GM21526 (cell line): ENCODE data around the gene R3HDM4.
"Not testable (repeated sequence)": the region's sequence is repeated elsewhere in the genome, so short reads cannot be mapped to it uniquely, and the experiment has no call there.

Source experiments
- ATAC-seq: cut with Tn5 transposase; IDR thresholded peaks from one replicate; pipeline ENCODE4 v1.9.1; 2021; ENCODE audit warnings: moderate library complexity; ENCODE audit not compliant: unreplicated experiment, low FRiP score

R3HDM4 gene

DNA sequence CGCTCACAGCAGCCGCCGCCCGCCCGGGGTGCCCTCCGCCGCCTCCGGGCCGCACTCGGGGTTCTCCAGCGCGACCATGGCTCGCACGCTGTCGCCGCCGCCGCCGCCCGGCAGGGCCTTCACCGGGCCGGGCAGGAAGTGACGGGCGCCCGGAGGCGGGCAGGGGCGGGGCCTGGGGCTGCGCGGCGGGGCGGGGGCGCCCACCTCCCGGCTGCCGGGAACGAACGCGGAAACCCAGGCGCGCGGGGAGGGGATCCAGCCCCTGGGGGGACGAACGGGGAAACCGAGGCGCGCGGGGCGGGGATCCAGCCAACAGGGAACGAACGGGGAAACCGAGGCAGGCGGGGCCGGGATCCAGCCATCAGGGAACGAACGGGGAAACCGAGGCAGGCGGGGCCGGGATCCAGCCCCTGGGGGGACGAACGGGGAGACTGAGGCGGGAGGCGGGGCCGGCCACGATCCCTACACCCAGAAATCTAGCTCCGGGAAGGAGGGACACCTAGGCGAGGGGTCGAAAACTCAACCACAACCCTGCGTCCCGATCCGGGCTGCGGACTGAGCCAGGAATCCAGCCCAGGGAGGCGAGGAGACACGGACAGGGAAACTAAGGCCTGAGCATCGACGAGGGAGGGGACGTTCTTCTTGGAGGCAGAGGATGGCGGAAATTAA, at the start of gene R3HDM4:
Gene R3HDM4 (minus strand): TSS at position 140 of the 669 bp plus-strand sequence. CDS start 62 bp downstream, at position 78.
- ATAC-seq: peak; percentile 49

DNA sequence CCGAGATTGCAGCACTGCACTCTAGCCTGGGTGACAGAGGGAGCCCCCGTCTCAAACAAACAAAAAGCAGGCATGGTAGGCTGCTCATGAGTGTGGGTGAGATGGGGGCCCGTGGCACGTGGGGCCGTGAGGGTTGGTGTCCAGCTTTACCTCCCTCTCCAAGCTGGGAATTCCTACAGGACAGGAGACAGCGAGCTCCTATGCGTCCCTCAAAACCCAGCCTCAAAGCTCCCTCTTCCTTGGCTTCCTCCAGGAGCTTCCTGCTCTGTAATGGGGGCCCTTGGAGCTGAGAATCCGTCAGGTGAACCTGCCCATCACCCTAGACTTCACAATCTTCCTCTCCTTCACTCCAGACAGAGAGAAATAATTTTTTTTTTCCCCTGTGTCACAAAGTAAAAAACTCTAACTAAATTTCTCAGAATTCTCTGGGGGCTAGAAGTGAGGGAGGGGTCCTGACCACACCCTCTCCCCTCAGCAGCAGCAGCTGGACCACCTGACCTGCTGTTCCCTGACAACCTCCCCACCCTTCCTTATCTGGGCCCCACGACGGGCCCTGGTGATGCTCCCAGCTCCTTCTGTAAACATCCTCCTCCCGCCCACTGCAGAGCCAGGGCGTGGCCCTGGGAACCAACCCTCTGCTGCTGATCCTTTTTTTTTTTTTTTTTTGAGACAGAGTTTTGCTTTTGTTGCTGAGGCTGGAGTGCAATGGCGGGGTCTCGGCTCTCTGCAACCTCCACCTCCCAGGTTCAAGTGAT, 49.0 kb upstream of the R3HDM4 start:
- ATAC-seq: no peak

GRCh38 chr19:960601-960938, 47.6 kb upstream of the R3HDM4 start:
- ATAC-seq: no peak

DNA sequence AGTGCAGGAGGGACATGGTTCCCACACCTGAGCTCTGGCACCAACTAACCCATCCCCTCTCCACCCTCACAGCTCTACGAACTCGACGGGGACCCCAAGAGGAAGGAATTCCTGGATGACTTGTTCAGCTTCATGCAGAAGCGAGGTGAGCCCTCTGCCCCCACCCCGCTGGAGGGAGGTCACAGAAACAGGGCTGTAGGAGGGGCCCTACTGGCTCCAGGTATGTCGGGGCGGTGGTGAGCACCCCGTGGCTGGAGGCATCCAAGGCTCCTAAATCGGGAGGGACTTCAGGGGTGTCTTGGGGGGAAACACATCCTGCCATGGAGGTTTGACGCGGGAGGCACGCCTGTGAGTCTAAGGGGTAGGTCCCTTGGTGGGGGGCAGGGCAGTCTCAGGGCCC, 47.0 kb upstream of the R3HDM4 start:
- no peak for ATAC-seq

DNA sequence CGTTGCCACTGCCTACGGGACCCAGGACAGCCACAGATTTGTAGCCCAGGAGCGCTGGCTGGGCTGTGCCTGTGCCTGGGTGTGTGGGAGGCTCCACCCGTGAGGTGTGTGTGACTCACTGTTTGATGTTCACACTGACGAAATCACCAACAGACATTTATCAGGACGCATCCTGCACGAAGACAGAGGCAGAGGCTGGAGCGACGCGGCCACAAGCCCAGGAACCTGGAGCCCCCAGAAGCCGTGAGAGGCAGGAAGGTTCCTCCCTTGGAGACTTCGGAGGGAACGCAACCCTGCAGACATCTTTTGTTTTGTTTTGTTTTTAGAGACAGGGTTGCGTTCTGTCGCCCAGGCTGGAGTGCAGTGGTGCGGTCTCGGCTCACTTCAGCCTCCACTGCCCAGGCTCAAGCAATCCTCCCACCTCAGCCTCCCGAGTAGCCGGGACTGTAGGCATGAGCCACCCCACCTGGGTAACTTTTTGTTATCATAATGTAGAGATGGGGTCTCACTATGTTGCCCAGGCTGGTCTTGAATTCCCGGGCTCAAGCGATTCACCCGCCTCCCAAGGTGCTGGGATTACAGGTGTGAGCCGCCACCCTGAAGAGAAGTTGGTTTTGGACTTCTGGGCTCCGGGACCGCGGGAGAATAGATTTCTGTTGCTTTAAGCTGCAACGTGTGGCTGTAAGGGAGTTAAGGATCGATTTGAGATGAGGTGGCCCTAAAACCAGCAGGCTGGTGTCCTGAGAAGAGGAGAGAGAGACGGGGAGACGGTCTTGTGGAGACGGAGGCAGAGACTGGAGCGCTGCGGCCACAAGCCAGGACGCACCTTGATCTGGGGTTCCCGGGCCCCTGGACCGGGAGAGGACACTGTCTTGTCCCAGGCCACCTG, 46.2 kb upstream of the R3HDM4 start:
- no peak for ATAC-seq

- not testable (repeated sequence) for ATAC-seq
Measured at GRCh38 chr19:957578-957977, 44.6 kb upstream of the R3HDM4 start.

DNA sequence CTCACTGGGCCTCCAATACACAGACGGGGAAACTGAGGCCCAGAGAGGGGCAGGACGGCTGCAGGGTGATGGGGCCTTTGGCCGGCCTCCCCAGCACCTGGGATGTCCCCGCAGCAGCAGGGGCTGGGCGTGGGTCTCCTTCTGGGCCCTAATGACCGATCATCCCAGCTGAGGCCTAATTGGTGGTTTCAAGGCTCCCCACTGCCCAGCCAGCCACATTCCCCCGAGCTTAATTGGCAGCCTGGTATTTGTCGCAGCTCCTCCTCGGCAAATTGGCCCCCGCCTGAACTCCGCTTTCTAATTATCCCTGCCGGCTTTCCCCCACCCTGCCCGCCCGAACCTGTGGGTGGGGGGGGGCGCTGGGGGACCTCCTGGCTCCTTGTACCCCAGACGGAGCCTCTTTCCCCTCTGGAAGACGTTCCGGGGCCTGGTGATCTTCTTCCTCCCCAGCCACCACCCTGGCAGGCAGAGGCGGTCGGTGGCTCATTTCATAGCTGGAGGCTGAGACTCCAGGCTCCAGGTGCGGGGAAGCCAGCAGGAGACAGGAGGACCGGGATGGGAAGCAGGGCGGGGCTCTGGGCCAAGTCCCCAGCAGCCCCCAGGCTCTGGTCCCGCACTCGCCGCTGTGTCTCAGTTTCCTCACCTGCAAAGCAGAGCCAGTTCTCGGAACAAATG, 43.9 kb upstream of the R3HDM4 start:
- no peak for ATAC-seq

DNA sequence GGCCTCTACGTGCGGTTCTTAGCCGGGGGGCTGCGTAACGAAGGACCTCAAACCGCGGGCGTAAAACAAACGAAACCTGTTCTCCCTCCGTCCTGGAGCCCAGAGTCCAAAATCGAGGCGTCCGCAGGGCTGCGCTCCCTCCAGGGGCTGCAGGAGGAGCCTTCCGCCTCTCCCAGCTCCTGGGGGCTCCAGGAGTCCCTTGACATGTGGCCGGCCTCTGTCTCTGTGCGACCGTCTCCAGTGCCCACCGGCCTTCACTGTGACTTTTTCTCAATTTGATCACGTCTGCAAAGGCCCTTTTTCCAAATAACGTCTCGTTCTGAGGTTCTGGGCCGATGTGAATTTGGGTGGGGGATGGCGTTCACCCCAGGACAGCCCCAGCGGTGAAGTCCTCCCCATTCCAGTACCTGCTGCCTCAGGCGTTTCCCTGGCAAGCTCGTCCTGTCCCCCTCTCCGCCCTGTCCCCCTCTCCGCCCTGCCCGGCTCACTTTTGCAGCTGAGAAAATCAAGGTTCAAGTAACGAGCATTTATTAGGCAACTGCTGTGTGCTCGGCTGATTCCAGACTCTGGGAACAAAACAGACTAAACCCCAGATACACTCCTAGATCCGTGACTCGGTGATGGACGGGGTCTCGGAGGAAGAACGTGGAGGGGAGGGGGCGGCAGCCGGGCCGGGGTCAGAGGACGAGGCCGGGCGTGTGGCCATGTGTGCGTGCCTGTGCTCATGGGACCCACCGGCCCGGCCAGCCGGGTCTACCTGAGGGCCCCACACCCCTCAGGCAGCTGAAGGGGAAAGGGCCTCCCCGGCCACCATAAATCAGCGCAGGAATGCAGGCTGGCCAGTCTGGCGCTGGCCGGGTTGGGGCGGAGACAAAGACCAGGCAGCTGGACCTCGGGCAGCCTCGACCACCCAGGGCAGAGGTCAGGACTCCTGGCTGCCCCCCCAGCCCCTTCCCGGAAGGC, 43.1 kb upstream of the R3HDM4 start:
- no peak for ATAC-seq

DNA sequence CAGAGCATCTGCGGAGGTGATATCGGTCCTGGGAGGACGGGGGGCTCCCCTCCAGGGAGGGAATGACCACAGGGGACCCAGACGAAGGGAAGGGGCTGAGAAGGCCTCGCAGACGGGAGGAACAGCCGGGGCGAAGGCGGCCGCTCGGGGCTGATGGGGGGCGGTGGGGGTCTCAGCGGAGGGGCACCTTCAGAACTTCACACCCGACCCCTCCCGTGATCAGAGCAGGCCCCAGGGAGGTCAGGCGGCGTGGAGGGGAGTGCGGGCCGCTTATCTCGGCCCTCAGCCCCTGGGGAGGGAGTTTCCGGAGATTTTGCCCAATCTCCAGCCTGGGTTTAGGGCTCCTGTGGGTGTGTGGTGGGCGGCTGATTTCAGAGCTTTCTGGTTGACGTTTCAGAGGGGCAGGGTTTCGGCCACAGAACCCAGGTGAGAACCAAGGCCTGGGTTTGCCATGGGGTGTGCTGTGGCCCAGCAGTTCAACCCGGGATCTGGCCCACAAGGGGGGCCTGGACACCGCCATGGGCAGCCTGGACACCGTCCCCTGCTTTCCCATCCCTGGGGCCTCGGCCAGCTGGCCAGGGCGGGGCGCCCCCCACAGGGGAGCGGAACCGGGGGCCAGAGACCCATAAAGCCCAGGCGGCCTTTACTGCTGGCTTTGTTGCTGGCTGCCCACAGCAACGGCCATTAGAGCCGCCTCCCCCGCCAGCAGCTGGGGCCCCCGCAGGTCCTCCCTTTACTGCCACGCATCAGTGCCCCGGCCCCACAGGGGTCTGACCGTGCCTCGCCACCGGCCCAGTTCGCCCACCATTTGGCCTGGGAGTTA, 41.9 kb upstream of the R3HDM4 start:
- no peak for ATAC-seq

- no peak for ATAC-seq
Measured at GRCh38 chr19:954272-954671, 41.3 kb upstream of the R3HDM4 start.

DNA sequence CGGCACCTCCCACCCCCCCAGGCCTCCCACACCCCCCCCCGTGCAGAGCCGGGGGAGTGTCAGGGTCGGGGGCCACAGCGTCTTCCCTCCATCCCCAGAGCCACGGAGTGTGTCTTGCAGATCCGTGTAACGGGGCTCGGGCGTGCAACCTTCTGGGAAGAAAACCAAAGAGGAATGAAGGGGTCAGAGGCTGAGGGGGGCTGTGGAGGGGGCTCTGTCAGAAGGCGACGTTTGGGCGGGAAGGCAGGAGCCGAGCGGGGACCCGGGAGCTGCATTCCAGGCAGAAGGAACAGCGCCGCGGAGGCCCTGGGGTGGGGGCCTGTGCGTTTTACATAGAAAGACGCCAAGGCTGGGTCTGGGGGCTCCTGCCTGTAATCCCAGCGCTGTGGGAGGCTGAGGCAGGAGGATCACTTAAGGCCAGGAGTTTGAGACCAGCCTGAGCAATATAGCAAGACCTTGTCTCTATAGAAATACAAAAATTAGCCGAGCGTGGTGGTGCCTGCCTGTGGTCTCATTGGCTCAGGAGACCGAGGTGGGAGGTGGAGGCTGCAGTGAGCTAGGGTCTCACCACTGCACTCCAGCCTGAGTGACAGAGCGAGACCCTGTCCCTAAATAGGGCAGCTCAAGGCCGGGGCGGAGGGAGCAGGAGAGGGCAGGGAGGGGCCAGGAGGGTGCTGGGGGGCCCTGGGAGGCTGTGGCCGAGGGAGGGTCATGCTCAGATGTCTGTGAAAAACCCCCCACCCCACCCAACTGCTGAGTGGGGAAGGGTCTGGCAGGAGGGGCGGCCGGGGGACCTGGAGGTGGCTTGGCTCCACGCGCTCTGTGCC, 40.6 kb upstream of the R3HDM4 start:
- ATAC-seq: no peak

GRCh38 chr19:952680-953444, 39.8 kb upstream of the R3HDM4 start:
- no peak for ATAC-seq

GRCh38 chr19:952049-952679, 39.1 kb upstream of the R3HDM4 start:
- ATAC-seq: no peak

- ATAC-seq: no peak
Measured at GRCh38 chr19:950352-951066, 37.5 kb upstream of the R3HDM4 start.

DNA sequence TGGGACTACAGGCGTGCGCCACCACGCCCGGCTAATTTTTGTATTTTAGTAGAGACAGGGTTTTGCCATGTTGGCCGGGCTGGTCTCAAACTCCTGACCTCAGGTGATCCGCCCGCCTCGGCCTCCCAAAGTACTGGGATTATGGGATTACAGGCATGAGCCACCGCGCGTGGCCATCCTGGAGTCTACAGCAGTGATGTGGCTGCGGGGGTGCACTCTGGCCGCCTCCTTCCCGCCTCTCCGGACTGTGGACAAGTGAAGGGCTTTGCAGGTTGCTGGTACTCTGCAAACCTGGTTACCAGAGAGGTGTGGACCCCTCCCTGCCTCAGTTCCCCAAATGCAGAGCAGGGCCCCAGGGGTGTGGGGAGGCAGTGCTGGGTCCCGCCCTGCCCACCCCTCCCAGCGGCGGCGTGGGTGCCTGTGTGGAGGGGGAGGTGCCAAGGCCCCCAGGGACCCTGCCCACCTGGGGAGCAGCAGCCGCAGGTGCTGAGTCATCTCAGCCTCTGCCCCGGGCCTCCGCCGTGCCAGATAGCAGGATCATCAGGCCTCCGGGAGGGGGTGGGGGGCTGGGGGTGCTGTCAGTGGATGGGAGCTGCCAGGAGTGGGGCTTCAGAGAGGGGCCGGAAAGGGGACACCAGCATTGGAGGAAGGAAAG, 36.0 kb upstream of the R3HDM4 start:
- ATAC-seq: no peak
